Endodermal cell (in vitro differentiated cells): ENCODE results near the gene KRT6C. TPM values are rescaled to one million over a fixed set of nuclear protein-coding genes. Genes with fewer than 3 reads are reported as not detected.
"Not testable (repeated sequence)": the region's sequence is repeated elsewhere in the genome, so short reads cannot be mapped to it uniquely, and the experiment has no call there.

ENCODE experiments used
- DNase-seq: peaks from one replicate; pipeline ENCODE4 v3.0.0-alpha.2; 2017
- H3K27ac ChIP-seq: 2 replicates; pipeline ENCODE4 v1.5.1; 2013; ENCODE audit warnings: mild to moderate bottlenecking, low read depth, low read length, moderate library complexity
- H3K27me3 ChIP-seq: 2 replicates; pipeline ENCODE4 v1.6.1; 2013; ENCODE audit warnings: mild to moderate bottlenecking, low read length, moderate library complexity; ENCODE audit not compliant: insufficient read depth, control insufficient read depth, poor library complexity, severe bottlenecking
- H3K36me3 ChIP-seq: 2 replicates; pipeline ENCODE4 v1.7.0; 2013; ENCODE audit warnings: mild to moderate bottlenecking, low read length, moderate library complexity; ENCODE audit not compliant: control insufficient read depth, insufficient read depth
- H3K4me1 ChIP-seq: one replicate; pipeline ENCODE4 v1.7.0; 2013; ENCODE audit warnings: low read length; ENCODE audit not compliant: control insufficient read depth, insufficient read depth
- H3K4me3 ChIP-seq: 2 replicates; pipeline ENCODE4 v1.5.1; 2013; ENCODE audit warnings: mild to moderate bottlenecking, low read length, moderate library complexity
- H3K9ac ChIP-seq: 2 replicates; pipeline ENCODE4 v1.6.1; 2013; ENCODE audit warnings: mild to moderate bottlenecking, low read length, moderate library complexity; ENCODE audit not compliant: poor library complexity, severe bottlenecking; ENCODE audit errors: extremely low read depth
- H3K9me3 ChIP-seq: 2 replicates; pipeline ENCODE4 v1.6.1; 2013; ENCODE audit warnings: mild to moderate bottlenecking, low read length, moderate library complexity; ENCODE audit not compliant: control insufficient read depth
- H3K27ac Mint-ChIP-seq: 2 replicates; pipeline ENCODE4 v1.8.0; 2020; ENCODE audit warnings: mixed read lengths
- H3K27me3 Mint-ChIP-seq: 2 replicates; pipeline ENCODE4 v1.8.0; 2021; ENCODE audit warnings: mild to moderate bottlenecking, mixed read lengths; ENCODE audit not compliant: insufficient read depth
- H3K36me3 Mint-ChIP-seq: 2 replicates; pipeline ENCODE4 v1.8.0; 2020; ENCODE audit warnings: low read depth, mixed read lengths
- H3K4me1 Mint-ChIP-seq: 2 replicates; pipeline ENCODE4 v1.8.0; 2020; ENCODE audit warnings: mixed read lengths
- H3K4me3 Mint-ChIP-seq: 2 replicates; pipeline ENCODE4 v1.8.0; 2020; ENCODE audit warnings: mild to moderate bottlenecking, moderate library complexity, mixed read lengths
- H3K9me3 Mint-ChIP-seq: 2 replicates; pipeline ENCODE4 v1.8.0; 2020; ENCODE audit warnings: mild to moderate bottlenecking, mixed read lengths
- CTCF ChIP-seq: fragments of 200-600 bp; sonication (generic); conservative IDR thresholded peaks from 2 replicates; pipeline ENCODE4 v1.5.0; 2021; ENCODE audit warnings: antibody characterized with exemption, mild to moderate bottlenecking
- WGBS, 2 experiments: methylation state at CpG; one replicate each; pipeline versions ENCODE4 v1.1.5 to v1.1.7; 2013; ENCODE audit warnings: missing lambda C conversion rate in 2 of 2, mixed read lengths in 1 of 2; ENCODE audit not compliant: insufficient coverage in 1 of 2, insufficient read length in 1 of 2; 5-methylcytosine and 5-hydroxymethylcytosine counted together
- total RNA-seq, 2 donors: library from RNA; stranded (reverse); fragmentation: NEBNext Ultra II Directional in 1 of 2; extraction: Animal tissue kit (Norgen Biotek cat#: 25700) in 1 of 2; gene quantifications; 2 replicates in 1 of 2; 3 replicates in 1 of 2; pipeline ENCODE4 v1.2.1, GENCODE V29; 2021

Gene KRT6C
- total RNA-seq, 2 donors from 2014 or later, result not detected

- no peak for TF ChIP-seq CTCF
- Histone ChIP-seq H3K4me3 (no peak overlapping the region), H3K27ac (no peak overlapping the region), H3K4me1 (no peaks in the 10 kb centered on the region), H3K27me3 (no peaks in the 10 kb centered on the region), H3K9me3 (peaks cover 13% of the 10 kb centered on the region), H3K9ac (no peak overlapping the region), H3K36me3 (no peaks in the 10 kb centered on the region)
- H3K9me3 Mint-ChIP-seq, result peaks cover 2% of the 10 kb centered on the region
- peaks cover under 1% of the 10 kb centered on the region for H3K4me1 Mint-ChIP-seq
- H3K4me3 Mint-ChIP-seq, result no peak overlapping the region
- no peak for DNase-seq
- peaks cover 31% of the 10 kb centered on the region for H3K27me3 Mint-ChIP-seq
- no peak overlapping the region for H3K27ac Mint-ChIP-seq
- H3K36me3 Mint-ChIP-seq, result no peaks in the 10 kb centered on the region
Measured at GRCh38 chr12:52488736-52489135, 15.1 kb upstream of the KRT6C start.

GRCh38 chr12:52487744-52488443 is 14.3 kb upstream of the KRT6C start:
- H3K27ac Mint-ChIP-seq, H3K4me3 Mint-ChIP-seq, H3K36me3 Mint-ChIP-seq, H3K27me3 ChIP-seq, H3K4me3 ChIP-seq, H3K36me3 ChIP-seq, H3K4me1 ChIP-seq, DNase-seq, H3K9me3 Mint-ChIP-seq, H3K9ac ChIP-seq, H3K4me1 Mint-ChIP-seq, H3K27ac ChIP-seq: not testable (repeated sequence)
- peaks cover 13% of the 10 kb centered on the region for H3K9me3 ChIP-seq
- 89% methylated on average over 5 to 13 of the region's 15 CpGs for WGBS, 2 experiments
- H3K27me3 Mint-ChIP-seq, result peaks cover 33% of the 10 kb centered on the region

GRCh38 chr12:52487211-52487610 is 13.6 kb upstream of the KRT6C start:
- H3K4me1 ChIP-seq, result no peaks in the 10 kb centered on the region
- H3K4me3 ChIP-seq, result no peak overlapping the region
- Mint-ChIP-seq H3K36me3 (no peaks in the 10 kb centered on the region), H3K4me1 (no peaks in the 10 kb centered on the region), H3K27me3 (peaks cover 33% of the 10 kb centered on the region), H3K9me3 (peaks cover 2% of the 10 kb centered on the region), H3K4me3 (no peak overlapping the region), H3K27ac (no peak overlapping the region)
- TF ChIP-seq CTCF, result no peak
- WGBS, 2 experiments, result 50 to 57% methylated on average over 1 of the region's 1 CpG
- peaks cover 13% of the 10 kb centered on the region for H3K9me3 ChIP-seq
- no peaks in the 10 kb centered on the region for H3K27me3 ChIP-seq
- H3K27ac ChIP-seq, result no peak overlapping the region
- H3K9ac ChIP-seq, result no peak overlapping the region
- H3K36me3 ChIP-seq, result no peaks in the 10 kb centered on the region
- no peak for DNase-seq
